Adrenal gland (tissue), 5 donors: ENCODE data around the gene C3orf52.

Experiments used
- CTCF ChIP-seq, 6 experiments: fragments of 450-650 bp in 4 of 6; fragments of 200-600 bp in 2 of 6; sonication (generic) in 1 of 6; IDR thresholded peaks; 1 replicate in 5 of 6; 2 replicates in 1 of 6; pipeline versions ENCODE4 v1.5.1 to v1.8.0; 2016 to 2021; ENCODE audit warnings: antibody characterized with exemption in 6 of 6, mild to moderate bottlenecking in 2 of 6, moderate library complexity in 1 of 6
- POLR2A ChIP-seq, 2 donors: fragments of 450-650 bp; IDR thresholded peaks; one replicate each; pipeline ENCODE4 v1.6.1; 2017; ENCODE audit warnings: antibody characterized with exemption in 2 of 2, mild to moderate bottlenecking in 2 of 2, moderate library complexity in 1 of 2
- donor health status: DM: no; HTN: no; CAD: no.

DNA sequence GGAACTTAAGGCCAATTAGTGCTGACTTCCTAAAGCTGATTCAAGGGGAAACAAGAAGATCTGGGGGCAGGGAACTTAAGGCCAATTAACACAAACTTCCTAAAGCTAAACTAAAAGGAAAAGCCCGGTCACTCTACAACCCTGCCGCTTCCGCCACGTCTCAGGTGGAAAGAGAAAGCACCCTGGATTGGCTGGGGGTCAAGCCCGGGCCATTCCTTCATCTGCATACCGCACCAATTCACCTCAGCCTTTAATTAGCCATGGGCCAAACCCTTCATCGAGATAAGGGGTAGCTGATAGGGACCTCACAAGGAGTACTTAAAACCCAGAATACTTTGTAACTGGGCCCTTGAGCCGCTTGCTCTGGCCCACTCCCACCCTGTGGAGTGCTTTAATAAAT is 37.3 kb upstream of the C3orf52 start:
- TF ChIP-seq POLR2A (IDR thresholded peaks at IDR 0.05) (no peak), CTCF (IDR thresholded peaks at IDR 0.05) (no peak)
